Effector memory CD8-positive, alpha-beta T cell (primary cell): ENCODE measurements around the gene TBC1D10B.
"Not testable (repeated sequence)": the region's sequence is repeated elsewhere in the genome, so short reads cannot be mapped to it uniquely, and the experiment has no call there.

ENCODE experiments used
- ATAC-seq: fragments of 150-1000 bp; cut with Tn5 transposase; replicated peaks from 2 replicates; pipeline ENCODE4 v1.10.0; 2021; ENCODE audit warnings: mild to moderate bottlenecking, moderate library complexity
- DNase-seq, 3 experiments: peaks; one replicate each; pipeline ENCODE4 v3.0.0; 2021
- H3K27ac Mint-ChIP-seq, 2 donors: one replicate each; pipeline ENCODE4 v1.8.0; 2022; ENCODE audit warnings: mild to moderate bottlenecking in 2 of 2, mixed read lengths in 2 of 2, moderate library complexity in 2 of 2
- H3K27me3 Mint-ChIP-seq, 2 donors: one replicate each; pipeline ENCODE4 v1.8.0; 2022; ENCODE audit warnings: mixed read lengths in 2 of 2
- H3K36me3 Mint-ChIP-seq: one replicate; pipeline ENCODE4 v1.8.0; 2022; ENCODE audit warnings: mild to moderate bottlenecking, moderate library complexity, mixed read lengths; ENCODE audit not compliant: insufficient read depth
- H3K4me1 Mint-ChIP-seq, 2 donors: one replicate each; pipeline ENCODE4 v1.8.0; 2022; ENCODE audit warnings: low read depth in 2 of 2, mixed read lengths in 2 of 2
- H3K4me3 Mint-ChIP-seq, 2 donors: one replicate each; pipeline ENCODE4 v1.8.0; 2022; ENCODE audit warnings: mild to moderate bottlenecking in 2 of 2, mixed read lengths in 2 of 2, moderate library complexity in 2 of 2
- H3K9me3 Mint-ChIP-seq, 2 donors: one replicate each; pipeline ENCODE4 v1.8.0; 2022; ENCODE audit warnings: mixed read lengths in 2 of 2

TBC1D10B gene

GRCh38 chr16:30335598-30336474 lies 34.5 kb downstream of the TBC1D10B start:
- Mint-ChIP-seq H3K27me3 (no peaks in the 10 kb centered on the region), H3K4me3 (peak overlapping the region; percentile 85 to 90), H3K36me3 (peaks cover 15% of the 10 kb centered on the region), H3K9me3 (no peaks in the 10 kb centered on the region), H3K4me1 (peaks cover 9 to 12% of the 10 kb centered on the region in 2 donors), H3K27ac (peak overlapping the region; percentile 69 to 86)
- ATAC-seq = no peak
- peak in 1 of 3 experiments; percentile 30 for DNase-seq

GRCh38 chr16:30335028-30335597 lies 35.2 kb downstream of the TBC1D10B start:
- Mint-ChIP-seq H3K4me1 (peaks cover 13% of the 10 kb centered on the region in 2 donors), H3K4me3 (peak overlapping the region; percentile 85 to 90), H3K36me3 (peaks cover 15% of the 10 kb centered on the region), H3K27ac (peak overlapping the region; percentile 69 to 86)
- ATAC-seq (peak; percentile 71), DNase-seq (peak; percentile 77 to 88 (median 77))
- not testable (repeated sequence) for H3K27me3 Mint-ChIP-seq, H3K9me3 Mint-ChIP-seq

DNA sequence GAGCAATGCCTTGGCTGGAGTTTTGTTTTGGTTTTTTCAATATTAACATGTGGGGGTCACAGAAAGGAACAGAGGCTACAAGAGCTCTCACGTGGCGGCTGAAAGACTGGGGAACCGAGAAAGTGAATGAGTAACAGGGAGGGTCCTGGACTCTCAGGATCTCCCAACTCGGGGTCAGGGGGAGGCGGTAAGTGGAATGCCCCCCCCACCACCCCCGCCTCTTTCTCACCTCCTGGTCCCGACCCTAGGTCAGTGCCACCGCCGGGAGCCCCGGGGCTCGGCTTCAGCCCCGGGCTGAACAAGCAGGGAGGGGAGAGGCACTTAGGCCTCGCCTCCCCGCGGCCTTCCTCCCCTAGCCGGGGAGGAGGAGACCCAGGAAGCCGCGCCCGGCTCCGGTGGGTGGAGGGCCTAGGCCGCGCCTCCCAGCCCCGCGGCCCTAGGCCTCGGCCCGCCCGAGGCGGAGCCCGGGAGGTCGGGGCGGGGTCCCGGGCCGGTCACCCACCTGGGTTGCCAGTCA lies 35.8 kb downstream of the TBC1D10B start:
- peaks cover 14 to 18% of the 10 kb centered on the region in 2 donors for H3K4me1 Mint-ChIP-seq
- DNase-seq (peak; percentile 84 to 88 (median 85)), ATAC-seq (peak; percentile 88)
- H3K36me3 Mint-ChIP-seq = peaks cover 17% of the 10 kb centered on the region
- not testable (repeated sequence) for H3K27me3 Mint-ChIP-seq, H3K9me3 Mint-ChIP-seq
- peak overlapping the region; percentile 69 to 86 for H3K27ac Mint-ChIP-seq
- H3K4me3 Mint-ChIP-seq = peak overlapping the region; percentile 85 to 90

GRCh38 chr16:30324220-30324619 lies 46.1 kb downstream of the TBC1D10B start:
- H3K9me3 Mint-ChIP-seq, H3K36me3 Mint-ChIP-seq, ATAC-seq, DNase-seq, H3K4me3 Mint-ChIP-seq, H3K27me3 Mint-ChIP-seq: not testable (repeated sequence)
- Mint-ChIP-seq H3K27ac (peak overlapping the region in 1 of 2 donors; percentile 64), H3K4me1 (peaks cover 14 to 34% of the 10 kb centered on the region in 2 donors)

DNA sequence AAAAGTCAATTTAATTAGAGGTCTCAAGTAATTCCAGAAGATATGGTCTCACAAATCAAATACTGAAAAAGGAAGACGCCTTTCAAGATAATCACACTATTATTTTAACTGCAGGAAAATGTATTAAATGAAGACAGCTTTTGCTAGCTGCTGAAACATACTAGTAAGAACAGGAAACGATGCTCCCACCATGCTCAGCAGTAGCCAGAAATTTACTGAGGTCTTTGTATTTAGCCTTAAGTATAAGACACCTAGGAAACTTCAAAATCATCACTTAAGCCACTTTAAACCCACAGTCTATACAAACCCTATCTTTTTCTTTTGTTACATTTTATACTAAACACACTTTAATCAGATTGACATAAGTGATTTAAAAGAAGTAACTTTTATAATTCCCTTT lies 51.6 kb downstream of the TBC1D10B start:
- not testable (repeated sequence) for DNase-seq, H3K36me3 Mint-ChIP-seq, H3K4me3 Mint-ChIP-seq, H3K9me3 Mint-ChIP-seq, H3K27me3 Mint-ChIP-seq, ATAC-seq
- Mint-ChIP-seq H3K4me1 (peaks cover 9 to 26% of the 10 kb centered on the region in 2 donors), H3K27ac (peak overlapping the region in 1 of 2 donors; percentile 72)

DNA sequence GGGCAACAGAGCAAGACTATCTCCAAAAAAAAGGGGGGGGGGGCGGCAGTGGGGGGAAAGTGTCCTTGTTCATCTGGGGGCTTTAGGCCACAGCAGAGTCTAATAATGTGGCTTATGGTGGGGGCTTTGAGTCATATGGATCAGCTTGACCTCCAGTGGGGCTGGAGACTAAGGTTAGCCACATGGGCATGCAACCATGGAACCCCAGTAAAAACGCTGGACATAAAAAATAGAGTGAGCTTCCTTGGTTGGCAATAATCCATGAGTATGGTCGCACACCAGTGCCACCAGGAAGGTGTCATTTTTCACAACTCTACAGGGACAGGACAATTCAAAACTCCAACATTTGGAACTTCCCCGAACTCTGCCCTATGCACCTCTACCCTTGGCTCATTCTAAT lies 59.4 kb downstream of the TBC1D10B start:
- not testable (repeated sequence) for H3K36me3 Mint-ChIP-seq, H3K9me3 Mint-ChIP-seq, DNase-seq, H3K27me3 Mint-ChIP-seq, H3K4me3 Mint-ChIP-seq, ATAC-seq
- H3K4me1 Mint-ChIP-seq = peaks cover 17 to 30% of the 10 kb centered on the region in 2 donors
- peak overlapping the region in 1 of 2 donors; percentile 76 for H3K27ac Mint-ChIP-seq

GRCh38 chr16:30309255-30309654 lies 61.0 kb downstream of the TBC1D10B start:
- peaks cover 14 to 20% of the 10 kb centered on the region in 2 donors for H3K4me1 Mint-ChIP-seq
- H3K27me3 Mint-ChIP-seq, H3K27ac Mint-ChIP-seq, ATAC-seq, H3K4me3 Mint-ChIP-seq, H3K9me3 Mint-ChIP-seq, DNase-seq, H3K36me3 Mint-ChIP-seq: not testable (repeated sequence)
